ENCODE data around the gene TIGD6.
"Not testable (repeated sequence)": the region's sequence is repeated elsewhere in the genome, so short reads cannot be mapped to it uniquely, and the experiment has no call there.

Gene TIGD6

GRCh38 chr5:150000256-150000989 lies at the start of gene TIGD6, which contains the start of gene HMGXB3:
TSS of gene TIGD6 (minus strand) at chr5:150000654. CDS start at chr5:149996348, 4,306 bp downstream.
TSS of gene HMGXB3 (plus strand) at chr5:150000739. CDS start at chr5:150004853, 4,114 bp downstream.
- DNase-seq (ENCODE audit: low spot score): peak; percentile 95

GRCh38 chr5:150046031-150046430 lies 45.6 kb upstream of the TIGD6 start:
- DNase-seq (ENCODE audit: low spot score): no peak

GRCh38 chr5:150045549-150045948 lies 45.1 kb upstream of the TIGD6 start:
- no peak for DNase-seq (ENCODE audit: low spot score)

- no peak for DNase-seq (ENCODE audit: low spot score)
These were observed 44.3 kb upstream of the TIGD6 start for GRCh38 chr5:150044712-150045111.

- DNase-seq (ENCODE audit: low spot score): no peak
These were observed 43.9 kb upstream of the TIGD6 start for GRCh38 chr5:150044329-150044681.

- no peak for DNase-seq (ENCODE audit: low spot score)
These were observed 43.3 kb upstream of the TIGD6 start for GRCh38 chr5:150043657-150044328.

GRCh38 chr5:150042459-150042858 lies 42.0 kb upstream of the TIGD6 start:
- DNase-seq (ENCODE audit: low spot score): no peak

GRCh38 chr5:150038547-150038946 lies 38.1 kb upstream of the TIGD6 start:
- DNase-seq (ENCODE audit: low spot score): no peak

GRCh38 chr5:150036513-150036912 lies 36.1 kb upstream of the TIGD6 start:
- peak; percentile 91 for DNase-seq (ENCODE audit: low spot score)

- DNase-seq (ENCODE audit: low spot score): no peak
These were observed 34.9 kb upstream of the TIGD6 start for GRCh38 chr5:150035139-150035895.

- no peak for DNase-seq (ENCODE audit: low spot score)
These were observed 34.2 kb upstream of the TIGD6 start for GRCh38 chr5:150034662-150035061.

GRCh38 chr5:150033334-150033733 lies 32.9 kb upstream of the TIGD6 start:
- no peak for DNase-seq (ENCODE audit: low spot score)

GRCh38 chr5:150028047-150028446 lies 27.6 kb upstream of the TIGD6 start:
- DNase-seq (ENCODE audit: low spot score): not testable (repeated sequence)

- DNase-seq (ENCODE audit: low spot score): no peak
These were observed 26.3 kb upstream of the TIGD6 start for GRCh38 chr5:150026682-150027172.

GRCh38 chr5:150024346-150024984 lies 24.0 kb upstream of the TIGD6 start:
- DNase-seq (ENCODE audit: low spot score): no peak

- DNase-seq (ENCODE audit: low spot score): no peak
These were observed 22.7 kb upstream of the TIGD6 start for GRCh38 chr5:150023136-150023535.

- no peak for DNase-seq (ENCODE audit: low spot score)
These were observed 22.2 kb upstream of the TIGD6 start for GRCh38 chr5:150022681-150023080.

- no peak for DNase-seq (ENCODE audit: low spot score)
These were observed 21.7 kb upstream of the TIGD6 start for GRCh38 chr5:150022158-150022531.

GRCh38 chr5:150021491-150022157 lies 21.2 kb upstream of the TIGD6 start:
- DNase-seq (ENCODE audit: low spot score): no peak

GRCh38 chr5:150020249-150020648 lies 19.8 kb upstream of the TIGD6 start:
- no peak for DNase-seq (ENCODE audit: low spot score)

GRCh38 chr5:150017226-150018005 lies 17.0 kb upstream of the TIGD6 start:
- DNase-seq (ENCODE audit: low spot score): peak; percentile 73

All from hepatic stellate cell (primary cell).